NCI-H2227 treated with DMSO at 0.1 percent for 48 hours (cell line): ENCODE data around the gene DPF3.

Experiments used
- DNase-seq: peaks from one replicate; lab custom pipeline; 2025; lab: John Stamatoyannopoulos, UW

The DPF3 gene

DNA sequence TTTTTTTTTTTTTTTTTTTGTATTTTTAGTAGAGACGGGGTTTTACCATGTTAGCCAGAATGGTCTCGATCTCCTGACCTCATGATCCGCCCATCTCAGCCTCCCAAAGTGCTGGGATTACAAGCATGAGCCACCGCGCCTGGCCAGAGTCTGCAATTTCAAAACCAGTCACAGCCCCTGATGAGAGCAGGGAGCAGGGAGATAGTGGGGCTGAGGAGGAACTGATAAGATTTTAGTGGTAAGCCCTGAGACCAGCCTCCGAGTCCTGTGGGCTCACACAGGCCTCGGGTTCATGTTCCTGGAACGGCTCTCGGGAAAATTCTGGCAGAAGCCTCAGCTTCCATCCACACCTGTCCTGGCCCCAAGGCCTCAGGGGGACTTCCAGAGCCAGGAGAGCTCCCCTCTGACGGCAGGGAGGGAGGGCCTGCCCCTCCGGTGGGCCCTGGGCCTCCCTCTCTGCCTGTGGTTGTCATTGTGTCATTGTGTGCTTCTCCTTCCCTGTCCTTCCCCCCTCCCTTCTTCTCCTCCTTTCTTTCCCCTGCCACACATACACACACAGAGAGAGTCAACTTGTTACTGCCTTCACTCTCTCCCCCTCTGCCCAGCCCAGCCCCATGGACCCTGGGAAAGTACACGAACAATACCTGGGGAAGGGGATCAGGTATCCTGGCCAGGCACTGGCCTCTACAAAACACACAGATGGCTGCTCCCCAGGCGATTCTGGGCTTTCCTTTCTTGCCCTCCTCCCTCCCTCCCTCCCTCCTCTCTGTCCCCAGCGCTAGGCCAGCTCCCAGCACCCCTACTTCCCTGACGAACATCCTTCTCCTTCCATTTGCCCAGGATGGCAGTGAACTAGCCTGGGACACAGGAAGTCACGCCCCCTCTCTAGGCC lies 294.1 kb downstream of the DPF3 start:
- no peak for DNase-seq

DNA sequence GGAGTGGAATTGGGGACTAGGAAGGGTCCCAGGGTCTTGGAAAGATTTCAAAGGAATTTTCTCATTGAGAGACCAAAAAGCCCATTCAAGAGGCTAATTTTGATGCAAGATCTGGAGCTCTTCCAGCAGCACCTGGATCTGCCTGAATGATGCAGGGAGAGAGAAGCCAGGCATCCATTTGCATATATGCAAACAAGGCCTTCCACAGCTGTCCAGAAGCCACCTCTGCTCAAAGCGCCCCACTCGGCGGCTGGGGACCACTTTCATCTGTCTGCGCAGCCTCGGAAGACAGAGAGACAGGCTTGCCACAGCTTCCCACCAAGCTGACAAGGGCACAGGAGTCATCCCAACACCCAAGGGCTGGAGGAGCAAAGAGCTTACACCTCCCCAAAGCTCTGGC lies 295.6 kb downstream of the DPF3 start:
- no peak for DNase-seq

DNA sequence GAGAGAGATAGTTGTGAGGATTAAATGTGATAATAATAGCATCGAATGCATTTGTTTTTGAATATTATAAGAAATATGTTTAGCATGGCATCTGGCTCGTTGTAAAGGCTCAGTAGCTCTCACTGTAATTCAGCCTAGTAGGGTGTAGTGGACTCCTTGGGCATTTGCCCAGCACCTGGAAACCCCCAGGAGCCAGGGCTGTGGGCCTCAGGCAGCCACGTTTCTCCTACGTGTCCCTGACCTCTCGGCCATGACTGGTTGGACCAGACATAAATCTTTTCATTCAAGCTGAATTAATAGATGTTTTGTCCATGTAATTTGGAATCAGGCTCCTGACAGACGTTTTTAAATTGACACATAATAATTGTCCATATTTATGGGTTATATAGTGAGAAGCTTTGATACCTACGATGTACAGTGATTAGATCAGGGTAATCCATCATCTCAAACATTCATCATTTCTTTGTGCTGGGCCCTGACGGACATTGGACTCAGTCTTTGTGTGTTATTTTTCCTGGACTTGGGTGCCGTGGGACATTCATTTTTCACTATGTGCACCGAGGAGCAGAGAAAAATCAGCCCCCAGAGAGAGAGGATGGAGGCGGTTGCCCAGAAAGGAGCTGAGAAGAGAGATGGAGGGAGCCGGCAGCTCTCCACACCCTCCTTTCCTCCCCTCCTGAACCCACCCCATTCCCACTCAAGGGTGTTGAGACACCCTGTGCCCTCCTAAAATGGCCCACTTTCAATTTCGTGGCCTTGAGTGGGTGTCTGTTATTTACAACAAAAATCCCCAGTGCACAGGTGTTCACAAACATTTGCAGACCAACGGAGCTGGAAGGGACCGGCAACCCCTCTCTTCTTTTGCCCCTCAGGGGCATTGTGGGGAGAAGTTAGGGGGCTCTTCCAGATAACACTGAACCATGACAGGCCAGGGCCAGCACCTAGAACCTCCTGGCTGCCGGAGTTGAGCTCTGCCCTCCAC lies 296.4 kb downstream of the DPF3 start:
- DNase-seq = no peak

DNA sequence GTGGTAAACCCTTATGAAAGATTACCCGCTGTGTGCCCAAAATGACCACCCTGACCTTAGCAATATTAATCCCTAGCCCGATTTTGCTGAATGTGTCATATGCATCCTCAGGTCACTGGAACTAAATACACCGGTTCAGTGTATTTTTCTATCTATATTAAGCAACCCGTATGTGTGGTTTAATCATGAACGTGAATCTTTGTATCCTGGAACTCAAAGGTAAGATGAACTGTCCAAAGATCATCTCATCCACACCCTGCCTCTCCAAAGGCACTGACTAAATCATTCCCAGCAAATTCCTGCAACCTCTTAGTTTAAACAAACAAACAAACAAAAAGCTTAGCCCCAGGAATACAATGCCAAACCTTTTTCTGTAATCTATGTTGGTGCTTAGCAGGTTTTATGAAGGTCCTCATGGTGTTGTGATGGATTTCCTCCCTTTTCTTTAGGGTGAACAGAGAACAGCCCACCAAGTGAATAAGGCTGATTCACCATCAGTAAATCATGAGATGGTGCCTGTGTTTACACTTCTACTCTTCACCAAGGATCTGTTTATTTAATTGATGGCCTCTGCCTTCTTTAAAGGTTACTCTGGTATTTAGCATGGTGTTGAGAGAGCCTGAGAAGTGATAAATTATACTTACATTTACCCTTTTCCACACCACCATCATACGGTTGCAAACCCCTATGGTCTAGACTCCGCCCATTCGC lies 298.6 kb downstream of the DPF3 start:
- no peak for DNase-seq

DNA sequence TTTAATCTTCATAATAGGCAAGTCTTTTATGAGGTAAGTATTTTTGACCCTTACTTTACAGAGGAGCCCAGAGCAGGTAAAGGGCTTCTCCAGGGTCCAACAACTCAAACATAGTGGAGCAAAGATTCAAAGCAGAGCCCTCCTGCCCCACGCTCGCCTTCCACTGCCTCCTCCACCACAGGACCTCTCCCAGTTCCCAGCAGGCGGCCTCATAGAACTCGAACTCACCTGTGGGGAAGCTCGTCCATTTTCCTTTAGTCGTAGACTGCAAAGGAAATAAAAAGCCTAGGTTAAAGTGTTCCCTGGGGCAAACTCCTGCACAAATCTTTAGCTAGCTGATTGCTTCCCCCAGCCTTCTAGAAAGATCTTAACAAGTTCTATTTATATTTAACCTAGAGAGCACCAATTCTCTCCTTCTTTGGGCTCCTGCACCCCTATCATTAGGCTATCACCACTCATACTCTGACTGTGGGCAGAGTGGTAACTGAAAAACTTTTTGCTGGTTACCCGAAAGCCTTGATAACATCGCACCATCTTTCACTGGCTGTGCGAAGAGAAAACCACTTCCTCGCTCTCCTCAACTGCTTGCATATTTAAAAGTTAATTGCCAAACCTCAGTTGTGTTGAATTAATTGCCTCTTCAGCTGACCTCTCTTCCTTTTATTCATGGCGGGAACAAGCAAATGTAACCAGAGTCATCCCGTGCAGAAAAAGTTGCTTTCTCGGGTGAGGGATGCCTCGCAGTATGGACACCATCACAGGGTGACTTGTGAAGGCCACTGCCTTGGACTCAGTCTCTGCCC lies 299.6 kb downstream of the DPF3 start:
- no peak for DNase-seq

DNA sequence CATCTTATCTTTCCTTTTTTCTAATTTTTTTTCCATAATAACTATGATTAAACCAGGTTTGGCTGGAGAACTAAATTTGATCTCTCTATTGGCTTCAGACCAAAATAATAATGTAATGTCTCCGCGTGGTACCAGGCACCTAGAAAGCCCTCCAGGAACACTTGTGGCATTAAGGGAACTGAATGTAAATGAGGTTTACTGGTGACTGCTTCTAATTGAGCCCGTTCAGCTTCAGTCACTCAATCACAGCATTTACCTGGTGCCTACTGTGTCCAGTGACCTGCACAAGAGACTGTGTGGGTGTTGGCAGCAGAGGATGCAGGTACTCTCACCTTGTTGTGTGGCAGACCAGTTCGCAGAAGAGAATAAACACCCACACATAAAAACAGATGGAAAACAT lies 302.5 kb downstream of the DPF3 start:
- no peak for DNase-seq

DNA sequence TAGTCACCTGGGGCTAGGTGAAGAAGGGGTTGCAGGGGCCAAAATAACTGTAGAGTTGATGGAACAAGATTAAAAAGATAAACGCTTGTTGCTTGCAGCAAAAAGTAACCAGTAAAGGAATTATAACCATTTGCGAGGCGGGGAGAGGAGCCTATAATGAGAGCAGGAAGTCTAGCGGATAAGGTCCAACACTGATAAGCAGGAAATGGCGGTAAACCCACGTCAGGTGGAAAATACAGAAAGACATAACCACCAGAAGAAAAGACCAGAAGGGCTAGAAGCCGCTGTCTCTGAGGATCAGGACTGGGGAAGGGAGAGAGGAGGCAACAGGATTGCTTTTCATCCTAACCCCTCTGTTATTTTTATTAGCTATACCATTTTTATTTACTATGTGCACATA lies 303.3 kb downstream of the DPF3 start:
- no peak for DNase-seq

DNA sequence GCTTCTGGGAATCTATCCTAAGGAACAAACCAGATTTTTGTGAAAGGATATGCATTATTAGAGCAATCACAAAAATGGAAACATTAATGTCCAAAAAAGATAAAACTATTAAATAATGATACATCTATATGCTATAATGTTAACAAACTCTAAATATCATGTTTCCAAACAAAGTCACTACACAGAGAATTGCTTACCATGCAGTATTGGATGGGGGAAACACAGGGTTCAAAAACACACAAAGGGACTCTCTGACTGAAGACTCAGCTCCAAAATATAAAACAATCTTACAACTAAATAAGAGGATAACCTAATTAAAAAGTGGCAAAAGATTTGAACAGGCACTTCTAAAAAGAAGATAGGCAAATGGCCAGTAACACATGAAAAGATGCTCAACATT lies 304.2 kb downstream of the DPF3 start:
- no peak for DNase-seq

DNA sequence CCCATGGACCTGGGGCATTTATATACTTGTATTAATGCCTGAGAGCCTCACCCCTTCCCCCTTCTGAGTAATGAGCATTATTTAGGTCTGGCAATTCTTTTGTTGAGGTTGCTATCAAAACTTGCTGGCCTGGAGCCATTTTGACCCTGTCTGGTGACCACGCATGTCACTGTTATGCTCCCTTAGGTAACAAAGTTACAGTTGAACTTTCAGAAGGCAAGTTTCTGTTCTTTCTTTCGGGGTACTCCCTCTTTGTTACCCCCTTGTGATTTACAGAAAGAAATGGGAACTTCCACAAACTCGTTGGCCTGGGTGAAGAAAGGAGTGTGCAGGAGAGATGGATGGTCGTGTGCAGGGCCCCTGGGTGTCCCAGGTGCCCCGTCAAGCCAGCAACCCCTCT lies 305.4 kb downstream of the DPF3 start:
- no peak for DNase-seq

DNA sequence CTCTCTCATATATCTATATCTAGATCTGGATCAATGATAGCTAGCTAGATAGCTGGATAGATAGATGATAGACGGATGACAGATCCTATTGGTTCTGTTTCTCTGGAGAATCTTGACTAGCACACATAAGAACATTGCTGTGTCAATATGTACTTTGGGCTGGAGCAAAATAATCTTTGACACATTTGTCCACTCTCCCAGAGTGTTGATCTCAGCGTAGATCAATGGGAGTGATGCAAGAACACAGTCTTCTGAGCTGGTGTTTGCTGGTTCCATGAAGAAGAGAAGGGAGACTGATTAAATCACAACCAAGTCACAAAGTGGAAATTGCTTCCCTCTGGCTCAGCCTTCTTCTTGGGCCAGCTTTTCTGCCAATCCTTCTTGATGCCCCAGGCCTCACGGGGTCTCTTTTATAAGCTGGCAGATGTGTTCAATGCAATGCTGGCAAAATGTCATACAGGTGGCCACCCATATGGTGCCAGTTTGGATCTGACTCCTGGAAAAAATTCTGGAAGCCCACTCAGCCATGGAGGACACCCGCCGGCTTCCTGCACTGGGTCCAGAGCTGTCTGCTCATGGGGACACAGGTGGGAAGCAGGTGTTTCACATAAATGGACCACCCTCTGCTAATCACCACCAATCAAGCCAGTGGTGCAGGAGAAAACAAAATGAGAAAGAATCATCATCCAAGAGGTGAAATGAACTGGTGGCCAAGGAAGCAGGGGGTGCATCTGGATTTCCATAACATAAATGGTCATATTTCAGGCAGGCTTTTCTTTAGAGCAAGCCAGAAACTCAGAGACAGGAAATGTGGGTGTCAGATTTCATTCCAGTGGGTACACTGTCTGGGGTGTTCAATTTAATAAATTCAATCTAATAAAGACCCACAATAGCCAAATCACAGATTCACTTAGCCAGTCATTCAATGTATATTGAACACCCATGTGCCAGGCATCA lies 310.3 kb downstream of the DPF3 start:
- no peak for DNase-seq

DNA sequence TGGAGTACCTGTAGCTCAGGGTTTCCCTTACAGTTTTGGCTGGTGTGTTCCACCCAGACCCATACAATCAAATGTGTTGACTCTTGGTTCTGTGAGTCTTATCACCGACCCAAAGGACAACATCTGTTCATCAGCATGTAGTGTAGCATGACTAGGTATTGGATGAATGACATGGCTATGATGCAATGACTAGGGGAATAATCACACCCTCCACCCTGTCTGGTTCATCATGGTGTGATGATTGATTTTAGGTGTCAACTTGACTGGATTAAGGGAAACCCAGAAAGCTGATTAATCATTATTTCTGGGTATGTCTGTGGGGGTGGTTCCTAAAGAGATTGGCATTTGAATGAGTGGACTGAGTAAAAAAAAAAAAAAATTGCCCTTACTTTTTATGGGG lies 311.3 kb downstream of the DPF3 start:
- DNase-seq = no peak

DNA sequence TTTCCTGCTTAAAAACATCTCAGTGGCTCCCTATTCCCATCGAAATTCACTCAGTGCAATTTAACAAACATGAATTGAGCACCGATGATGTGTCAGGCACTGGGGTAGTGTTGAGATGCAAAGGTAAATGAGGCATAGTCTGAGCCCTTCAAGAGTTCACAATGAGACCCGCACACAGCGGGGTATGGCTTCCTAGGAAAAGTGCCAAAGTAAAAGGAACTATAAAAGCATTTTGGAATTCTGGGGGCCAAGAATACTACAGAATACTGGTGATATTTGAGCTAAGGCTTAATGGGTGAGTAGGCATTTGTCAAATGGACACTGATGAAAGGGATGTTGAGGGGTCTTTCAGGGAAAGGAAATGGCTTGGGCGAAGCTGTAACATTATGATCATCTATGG lies 315.4 kb downstream of the DPF3 start:
- no peak for DNase-seq

DNA sequence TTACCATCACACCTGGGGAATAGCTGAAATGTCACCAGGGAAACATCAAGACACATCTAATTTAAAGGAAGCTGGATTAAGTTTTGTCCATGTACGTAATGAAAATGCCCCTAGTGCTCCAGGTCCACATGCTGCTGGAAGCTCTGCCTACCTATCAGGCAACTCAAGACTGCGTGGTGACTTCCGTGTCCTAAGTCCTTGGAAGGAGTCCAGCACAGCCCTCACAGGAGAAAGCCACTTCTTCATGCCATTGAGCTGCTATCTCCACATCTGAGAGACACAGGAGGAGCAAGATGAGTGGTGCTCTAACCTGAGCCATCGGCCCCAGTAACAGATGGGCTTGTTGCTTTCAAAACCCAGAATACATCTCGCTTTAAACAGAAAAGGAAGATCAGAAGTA lies 316.4 kb downstream of the DPF3 start:
- DNase-seq = no peak

DNA sequence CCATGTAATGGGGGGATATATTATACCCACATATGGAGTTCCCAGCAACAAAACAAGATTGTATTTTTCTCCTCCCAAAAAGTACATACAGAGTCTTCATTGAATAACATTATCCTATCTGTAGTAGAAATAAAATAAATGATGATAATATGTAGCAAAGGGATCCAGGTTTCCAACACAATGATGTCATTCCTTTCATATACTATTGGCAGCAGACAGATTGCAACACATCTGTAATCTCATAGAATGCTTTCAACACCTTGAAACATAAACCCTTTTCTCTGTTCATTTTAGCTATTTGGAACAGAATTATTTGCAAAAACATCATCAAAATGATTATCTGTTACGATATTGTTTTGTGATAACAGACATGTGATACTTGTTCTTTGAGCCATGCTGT lies 317.6 kb downstream of the DPF3 start:
- DNase-seq = no peak

DNA sequence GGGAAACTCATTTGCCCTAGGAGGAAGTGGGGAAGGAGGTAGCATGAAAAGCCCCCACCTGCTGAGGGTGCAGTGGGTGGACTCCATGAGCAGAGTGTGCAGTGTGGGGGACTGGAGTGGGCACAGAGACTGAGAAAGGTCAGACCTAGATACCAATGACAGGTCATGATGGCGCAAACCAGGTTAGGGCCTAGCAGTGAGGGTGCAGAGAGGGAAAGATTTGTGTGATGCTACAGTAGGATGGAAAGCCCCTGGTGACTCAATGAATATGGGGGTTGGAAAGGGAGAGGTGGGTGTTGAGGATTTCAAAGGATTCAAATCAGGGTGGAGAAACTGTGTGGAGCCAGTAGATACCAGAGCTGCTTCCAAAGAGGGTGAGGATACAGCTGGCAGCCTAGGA lies 319.2 kb downstream of the DPF3 start:
- DNase-seq = no peak

DNA sequence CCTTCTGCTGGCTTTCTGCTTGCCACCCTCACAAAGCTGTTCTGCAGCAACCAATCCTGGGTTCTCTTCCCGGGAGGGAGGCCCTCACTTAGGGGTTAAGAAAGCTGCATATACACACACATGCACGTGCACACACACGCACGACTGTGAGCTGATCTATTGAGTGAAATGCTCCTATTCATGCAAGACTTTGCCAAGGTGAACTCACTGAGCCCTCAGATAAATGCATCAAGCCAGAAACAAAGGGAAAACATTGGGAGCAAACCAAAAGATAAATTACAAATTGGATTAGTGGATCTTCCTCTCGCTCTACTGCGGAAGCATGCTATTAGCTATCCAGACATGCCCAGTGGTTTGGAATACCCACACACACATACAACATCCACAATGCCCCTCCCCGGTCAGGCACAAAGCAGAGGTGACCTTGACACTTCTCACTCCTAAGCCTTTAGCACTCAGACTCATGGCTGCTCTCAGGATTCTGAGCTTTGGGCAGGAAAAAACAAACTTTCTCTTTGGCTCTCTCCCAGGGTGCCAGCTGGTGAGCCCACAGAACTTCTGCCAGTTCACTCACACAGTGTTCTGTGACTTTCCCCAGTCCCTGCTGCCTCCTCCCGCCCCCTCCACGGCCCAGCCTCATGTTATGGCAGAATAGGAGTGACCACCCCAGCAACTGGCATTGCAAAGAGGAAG lies 320.0 kb downstream of the DPF3 start:
- no peak for DNase-seq
